ENCODE results near the gene KLHDC8A. TPM values are rescaled to one million over a fixed set of nuclear protein-coding genes. Genes with fewer than 3 reads are reported as not detected.

The KLHDC8A gene
- total and polyA plus RNA-seq, 2 of the 13 experiments (the other 11 are each of a cell fraction or from before 2014, with no cell fraction given) = not detected

DNA sequence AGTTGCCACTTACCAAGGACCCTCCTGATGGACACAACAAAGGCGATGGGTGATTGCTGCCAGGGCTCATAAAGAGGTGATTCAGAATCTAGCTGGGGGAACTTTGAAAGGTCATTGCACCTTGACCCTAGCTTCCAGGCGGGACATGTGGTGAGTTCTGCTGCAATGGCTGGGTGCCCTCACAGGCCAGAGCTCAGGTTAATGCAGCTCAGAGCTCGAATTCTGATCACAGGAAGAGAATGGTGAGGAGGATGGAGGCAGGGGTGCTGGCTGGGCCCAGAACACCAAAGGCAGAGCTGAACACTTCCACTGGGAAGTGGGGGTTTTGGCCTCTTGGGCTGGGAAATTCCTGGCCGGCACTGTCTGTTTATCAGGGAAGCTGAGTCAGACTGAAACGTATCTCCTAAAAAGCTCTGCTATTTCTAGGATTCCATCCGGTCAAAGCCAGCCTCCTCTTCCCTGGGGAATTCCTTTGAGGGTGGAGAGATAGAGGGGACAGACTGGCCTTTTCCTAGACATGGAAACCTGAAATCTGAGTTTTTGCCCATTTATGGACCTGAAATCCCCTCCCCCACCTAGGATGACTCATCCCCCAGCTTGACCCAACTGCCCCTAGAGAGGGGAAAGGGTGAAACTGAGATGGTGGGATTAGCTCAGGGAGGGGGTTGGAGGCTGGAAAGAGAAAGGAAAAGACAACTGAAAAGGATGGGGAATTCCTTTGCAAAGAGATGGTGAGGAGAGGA lies 62.4 kb downstream of the KLHDC8A start (continued):
- TF ChIP-seq TSC22D2 (CRISPR knock-in tag; IDR thresholded peaks at IDR 0.05; ENCODE audit: borderline replicate concordance) (no peak), TFAP4 (IDR thresholded peaks at IDR 0.05; ENCODE audit: borderline replicate concordance, low read depth) (no peak), DRAP1 (CRISPR knock-in tag; IDR thresholded peaks at IDR 0.05) (no peak), TGIF2 (CRISPR knock-in tag; IDR thresholded peaks at IDR 0.05) (no peak), NONO (IDR thresholded peaks at IDR 0.05) (no peak), NONO (CRISPR knock-in tag; conservative IDR thresholded peaks at IDR 0.05) (peak; percentile 28; the same call in 1 of the 2 replicates), ZNF644 (CRISPR knock-in tag; IDR thresholded peaks at IDR 0.05; ENCODE audit: low read depth) (0 out of 2 replicates have a peak, but pooled peaks have one; percentile 32), ZNF362 (CRISPR knock-in tag; IDR thresholded peaks at IDR 0.05; ENCODE audit: borderline replicate concordance) (no peak), TBL1XR1 (IDR thresholded peaks at IDR 0.05; ENCODE audit: borderline replicate concordance, low read length, partially characterized antibody) (no peak), REST (IDR thresholded peaks at IDR 0.05; ENCODE audit: borderline replicate concordance in 1 of 2, low read depth in 1 of 2, low read length in 2 of 2) (no peak), GABPB1 (CRISPR knock-in tag; IDR thresholded peaks at IDR 0.05) (0 out of 2 replicates have a peak, but pooled peaks have one; percentile 23), ZFP41 (CRISPR knock-in tag; IDR thresholded peaks at IDR 0.05; ENCODE audit: borderline replicate concordance) (no peak), HDAC6 (IDR thresholded peaks at IDR 0.05; ENCODE audit: low read depth, low read length) (no peak), ZNF230 (CRISPR knock-in tag; IDR thresholded peaks at IDR 0.05) (peak; percentile 62; the same call in 1 of the 2 replicates), CEBPG (CRISPR knock-in tag; IDR thresholded peaks at IDR 0.05) (peak; percentile 45; the same call in 1 of the 2 replicates), JUNB (CRISPR knock-in tag; IDR thresholded peaks at IDR 0.05; ENCODE audit: borderline replicate concordance) (peak; percentile 86; the same call in 1 of the 2 replicates), ATAD3A (CRISPR knock-in tag; IDR thresholded peaks at IDR 0.05) (no peak), EED (CRISPR knock-in tag; IDR thresholded peaks at IDR 0.05) (no peak), ZSCAN30 (CRISPR knock-in tag; IDR thresholded peaks at IDR 0.05) (no peak), PHF20 (CRISPR knock-in tag; IDR thresholded peaks at IDR 0.05) (no peak), HNF4A (CRISPR knock-in tag; IDR thresholded peaks at IDR 0.05) (peak; percentile 90), ZUFSP (CRISPR knock-in tag; IDR thresholded peaks at IDR 0.05; ENCODE audit: borderline replicate concordance) (no peak), ETV5 (CRISPR knock-in tag; IDR thresholded peaks at IDR 0.05; ENCODE audit: borderline replicate concordance) (peak; percentile 73)

All from HepG2 (cell line).